Central memory CD8-positive, alpha-beta T cell (primary cell): ENCODE measurements around the gene SLIT1.
A peak's percentile ranks its signal among the peaks of the same experiment; 100 is the strongest.

Source experiments
- ATAC-seq: fragments of 150-1000 bp; cut with Tn5 transposase; replicated peaks from 2 replicates; pipeline ENCODE4 v1.10.0; 2022; ENCODE audit warnings: mild to moderate bottlenecking, moderate FRiP score, moderate number of reproducible peaks; ENCODE audit not compliant: poor library complexity, severe bottlenecking; ENCODE audit errors: extremely low read depth
- DNase-seq, 2 donors: peaks; one replicate each; pipeline ENCODE4 v3.0.0; 2021; ENCODE audit warnings: low spot score in 2 of 2
- H3K27ac Mint-ChIP-seq: one replicate; pipeline ENCODE4 v1.8.0; 2022; ENCODE audit warnings: low read depth, mild to moderate bottlenecking, moderate library complexity, mixed read lengths
- H3K27me3 Mint-ChIP-seq: one replicate; pipeline ENCODE4 v1.8.0; 2022; ENCODE audit warnings: mixed read lengths
- H3K36me3 Mint-ChIP-seq: one replicate; pipeline ENCODE4 v1.8.0; 2022; ENCODE audit warnings: mild to moderate bottlenecking, moderate library complexity, mixed read lengths; ENCODE audit not compliant: insufficient read depth
- H3K4me1 Mint-ChIP-seq: one replicate; pipeline ENCODE4 v1.8.0; 2022; ENCODE audit warnings: mixed read lengths
- H3K4me3 Mint-ChIP-seq: one replicate; pipeline ENCODE4 v1.8.0; 2022; ENCODE audit warnings: mild to moderate bottlenecking, moderate library complexity, mixed read lengths
- H3K9me3 Mint-ChIP-seq: one replicate; pipeline ENCODE4 v1.8.0; 2022; ENCODE audit warnings: mixed read lengths

Gene SLIT1

DNA sequence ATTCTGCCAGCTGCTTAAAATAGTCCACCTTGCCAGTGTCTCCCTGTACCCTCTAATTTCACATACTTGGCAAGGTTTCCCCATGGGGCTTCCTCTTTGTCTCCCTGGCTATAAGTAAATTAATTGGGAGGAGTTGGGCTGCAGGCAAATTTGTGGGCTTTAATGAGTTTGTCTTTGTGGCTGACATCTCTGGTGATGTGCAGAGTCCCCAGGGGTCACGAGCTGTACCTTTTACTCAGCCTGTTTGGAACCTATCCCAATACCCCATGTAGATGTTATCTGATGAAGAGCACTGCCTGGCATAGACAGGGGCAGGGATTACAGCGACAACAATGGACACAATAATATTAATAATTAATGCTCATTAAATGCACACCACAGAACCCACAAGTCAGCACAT lies 132.5 kb downstream of the SLIT1 start:
- peaks cover 5% of the 10 kb centered on the region for H3K9me3 Mint-ChIP-seq
- peaks cover 1% of the 10 kb centered on the region for H3K36me3 Mint-ChIP-seq
- no peak overlapping the region for H3K27ac Mint-ChIP-seq
- DNase-seq: no peak
- no peak for ATAC-seq
- H3K27me3 Mint-ChIP-seq: no peaks in the 10 kb centered on the region
- H3K4me3 Mint-ChIP-seq: no peak overlapping the region
- H3K4me1 Mint-ChIP-seq: peaks cover 9% of the 10 kb centered on the region

GRCh38 chr10:97050956-97051496 lies 134.7 kb downstream of the SLIT1 start:
- peaks cover 9% of the 10 kb centered on the region for H3K4me1 Mint-ChIP-seq
- ATAC-seq: no peak
- peaks cover 5% of the 10 kb centered on the region for H3K9me3 Mint-ChIP-seq
- H3K4me3 Mint-ChIP-seq: no peak overlapping the region
- H3K36me3 Mint-ChIP-seq: peaks cover 1% of the 10 kb centered on the region
- no peaks in the 10 kb centered on the region for H3K27me3 Mint-ChIP-seq
- no peak for DNase-seq
- no peak overlapping the region for H3K27ac Mint-ChIP-seq

DNA sequence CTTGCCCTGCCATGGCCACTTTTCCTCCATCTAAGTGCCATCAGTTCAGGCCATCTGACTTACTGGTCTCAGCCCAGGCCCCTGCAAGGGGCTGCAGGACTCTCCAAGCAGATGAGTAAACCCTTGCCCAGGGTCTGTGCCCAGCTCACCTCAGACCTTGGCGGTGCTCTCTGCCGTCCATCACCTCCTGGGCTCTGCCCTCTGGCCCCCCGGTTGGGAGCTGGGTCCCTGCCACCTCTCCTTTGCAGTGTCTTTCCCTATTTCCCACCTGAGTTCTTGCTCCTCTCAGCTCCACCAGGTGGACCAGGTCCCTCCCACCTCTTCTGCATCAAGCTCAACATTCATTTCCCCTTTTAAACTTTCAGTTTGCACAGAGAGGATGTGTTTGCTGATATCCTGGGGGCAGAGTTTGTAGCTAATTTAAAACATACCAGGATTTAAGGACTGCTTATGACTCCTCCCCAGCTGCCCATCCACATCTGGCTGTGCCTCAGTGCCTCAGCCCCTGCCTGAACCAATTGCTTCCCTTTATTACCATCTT lies 135.5 kb downstream of the SLIT1 start:
- H3K27me3 Mint-ChIP-seq: no peaks in the 10 kb centered on the region
- peaks cover 1% of the 10 kb centered on the region for H3K36me3 Mint-ChIP-seq
- peaks cover 5% of the 10 kb centered on the region for H3K9me3 Mint-ChIP-seq
- H3K27ac Mint-ChIP-seq: no peak overlapping the region
- ATAC-seq (no peak), DNase-seq (no peak)
- H3K4me3 Mint-ChIP-seq: no peak overlapping the region
- peaks cover 9% of the 10 kb centered on the region for H3K4me1 Mint-ChIP-seq

- Mint-ChIP-seq H3K4me1 (peaks cover 9% of the 10 kb centered on the region), H3K4me3 (no peak overlapping the region), H3K27me3 (no peaks in the 10 kb centered on the region), H3K27ac (no peak overlapping the region), H3K36me3 (peaks cover 1% of the 10 kb centered on the region), H3K9me3 (peaks cover 5% of the 10 kb centered on the region)
- ATAC-seq: no peak
- DNase-seq: no peak
These were observed 136.1 kb downstream of the SLIT1 start for GRCh38 chr10:97049670-97050069.

DNA sequence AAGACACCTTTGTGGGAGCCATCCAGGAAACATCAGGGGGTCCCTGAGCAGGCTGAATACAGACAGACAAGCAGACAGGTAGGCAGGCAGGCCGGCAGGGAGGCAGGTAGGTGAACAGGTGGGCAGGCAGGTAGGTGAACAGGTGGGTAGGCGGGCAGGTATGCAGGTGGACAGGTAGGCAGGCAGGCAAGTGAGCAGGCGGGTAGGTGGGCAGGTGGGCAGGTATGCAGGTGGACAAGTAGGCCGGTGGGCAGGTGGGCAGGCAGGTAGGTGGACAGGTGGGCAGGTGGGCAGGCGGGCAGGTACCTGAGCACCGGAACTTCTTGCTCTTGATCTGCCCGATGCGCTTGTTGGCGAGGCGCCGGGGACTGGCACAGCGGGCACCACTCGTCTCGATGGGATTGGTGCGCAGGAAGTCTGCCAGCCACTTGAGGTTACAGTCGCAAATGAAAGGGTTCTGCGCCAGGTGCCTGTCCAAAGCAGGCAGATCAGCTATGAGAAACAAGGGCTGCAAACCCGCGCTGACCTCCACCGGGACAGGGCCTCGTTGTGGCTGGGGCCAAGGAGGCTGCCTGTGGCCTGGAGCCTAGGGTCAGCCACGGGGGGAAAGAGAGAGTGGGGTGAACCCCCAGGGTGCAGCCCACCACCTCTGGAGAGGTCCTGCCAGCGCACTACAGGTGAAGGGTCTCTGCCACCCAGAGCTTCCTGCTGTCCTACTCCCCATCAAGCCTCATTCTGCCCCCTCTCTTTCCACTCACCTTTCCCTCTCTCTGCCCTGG lies 136.9 kb downstream of the SLIT1 start:
- Mint-ChIP-seq H3K4me3 (no peak overlapping the region), H3K27ac (no peak overlapping the region), H3K36me3 (peaks cover 1% of the 10 kb centered on the region), H3K27me3 (no peaks in the 10 kb centered on the region), H3K4me1 (peaks cover 9% of the 10 kb centered on the region), H3K9me3 (peaks cover 5% of the 10 kb centered on the region)
- no peak for ATAC-seq
- DNase-seq: no peak

DNA sequence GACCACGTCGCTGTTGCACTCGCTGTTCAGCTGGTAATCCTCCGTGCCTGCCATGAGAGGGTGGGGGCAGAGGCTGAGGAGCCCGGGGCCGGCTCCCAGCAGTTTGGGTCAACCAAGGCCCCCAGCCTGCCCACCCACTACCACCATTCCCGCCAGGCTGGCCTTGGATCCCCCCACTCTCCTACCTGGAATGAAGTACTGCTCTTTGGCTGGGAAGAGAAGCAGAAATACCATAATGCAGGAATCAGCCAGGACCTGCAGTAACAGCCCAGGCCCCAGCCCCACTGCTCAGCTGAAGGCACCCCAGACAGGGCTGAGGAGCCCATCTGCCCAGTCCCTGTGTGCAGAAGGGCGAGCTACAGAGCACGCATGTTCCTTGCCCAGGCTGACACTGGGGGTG lies 138.0 kb downstream of the SLIT1 start:
- Mint-ChIP-seq H3K27ac (no peak overlapping the region), H3K9me3 (peaks cover 5% of the 10 kb centered on the region), H3K4me3 (no peak overlapping the region), H3K36me3 (no peaks in the 10 kb centered on the region), H3K4me1 (peaks cover 9% of the 10 kb centered on the region), H3K27me3 (no peaks in the 10 kb centered on the region)
- DNase-seq (no peak), ATAC-seq (no peak)

GRCh38 chr10:97047083-97047736 lies 138.5 kb downstream of the SLIT1 start:
- Mint-ChIP-seq H3K27ac (no peak overlapping the region), H3K36me3 (no peaks in the 10 kb centered on the region), H3K4me1 (peaks cover 9% of the 10 kb centered on the region), H3K27me3 (no peaks in the 10 kb centered on the region), H3K9me3 (peaks cover 5% of the 10 kb centered on the region), H3K4me3 (no peak overlapping the region)
- ATAC-seq (no peak), DNase-seq (no peak)

DNA sequence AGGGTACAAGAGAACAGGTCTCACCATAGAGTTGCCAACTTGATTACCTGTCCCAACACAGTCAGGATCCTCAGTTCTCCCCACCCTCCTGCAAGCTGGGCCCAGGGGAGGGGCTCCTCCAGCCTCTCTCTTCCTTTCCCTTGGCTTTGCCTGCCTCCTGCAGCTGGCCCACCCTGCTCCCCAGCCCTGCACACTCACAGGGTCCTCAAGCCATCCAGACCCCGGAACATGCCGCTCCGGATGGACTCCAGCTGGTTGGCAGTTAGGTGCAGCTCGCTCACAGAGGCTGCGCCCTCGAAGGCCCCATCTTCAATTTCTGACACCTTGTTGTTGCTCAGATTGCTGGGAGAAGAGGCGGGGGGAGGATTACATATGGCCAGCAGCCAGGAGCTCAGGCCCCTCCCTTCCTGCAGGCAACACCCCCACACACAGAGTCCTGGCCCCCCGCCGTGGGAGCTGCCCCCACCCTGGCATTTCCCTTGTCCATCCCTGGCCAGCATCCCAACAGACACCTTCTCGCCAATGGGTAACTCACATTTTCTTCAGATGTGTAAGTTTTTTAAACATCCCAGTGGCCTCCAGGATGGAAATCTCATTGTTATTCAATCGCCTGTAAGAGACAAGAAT lies 139.2 kb downstream of the SLIT1 start:
- ATAC-seq (no peak), DNase-seq (no peak)
- no peak overlapping the region for H3K27ac Mint-ChIP-seq
- peaks cover 9% of the 10 kb centered on the region for H3K4me1 Mint-ChIP-seq
- H3K4me3 Mint-ChIP-seq: no peak overlapping the region
- no peaks in the 10 kb centered on the region for H3K36me3 Mint-ChIP-seq
- peaks cover 5% of the 10 kb centered on the region for H3K9me3 Mint-ChIP-seq
- H3K27me3 Mint-ChIP-seq: no peaks in the 10 kb centered on the region

DNA sequence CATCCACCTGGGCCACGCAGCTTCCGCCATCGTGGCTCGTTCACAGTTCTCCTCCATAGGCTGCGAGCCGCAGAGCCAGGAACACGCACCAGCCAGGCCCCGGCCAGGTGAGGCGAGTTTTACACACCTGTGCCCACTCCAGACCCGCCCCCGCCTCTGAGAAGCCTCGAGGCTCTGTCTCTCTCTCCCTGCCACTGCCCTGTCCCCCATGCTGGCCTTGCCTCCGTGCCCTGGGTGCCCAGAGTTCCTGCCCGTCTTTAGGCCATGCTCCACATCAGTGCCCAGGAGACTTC lies 142.2 kb downstream of the SLIT1 start:
- DNase-seq (no peak), ATAC-seq (no peak)
- H3K36me3 Mint-ChIP-seq: no peaks in the 10 kb centered on the region
- no peak overlapping the region for H3K4me3 Mint-ChIP-seq
- no peaks in the 10 kb centered on the region for H3K27me3 Mint-ChIP-seq
- H3K9me3 Mint-ChIP-seq: no peaks in the 10 kb centered on the region
- H3K4me1 Mint-ChIP-seq: no peaks in the 10 kb centered on the region
- H3K27ac Mint-ChIP-seq: no peak overlapping the region

DNA sequence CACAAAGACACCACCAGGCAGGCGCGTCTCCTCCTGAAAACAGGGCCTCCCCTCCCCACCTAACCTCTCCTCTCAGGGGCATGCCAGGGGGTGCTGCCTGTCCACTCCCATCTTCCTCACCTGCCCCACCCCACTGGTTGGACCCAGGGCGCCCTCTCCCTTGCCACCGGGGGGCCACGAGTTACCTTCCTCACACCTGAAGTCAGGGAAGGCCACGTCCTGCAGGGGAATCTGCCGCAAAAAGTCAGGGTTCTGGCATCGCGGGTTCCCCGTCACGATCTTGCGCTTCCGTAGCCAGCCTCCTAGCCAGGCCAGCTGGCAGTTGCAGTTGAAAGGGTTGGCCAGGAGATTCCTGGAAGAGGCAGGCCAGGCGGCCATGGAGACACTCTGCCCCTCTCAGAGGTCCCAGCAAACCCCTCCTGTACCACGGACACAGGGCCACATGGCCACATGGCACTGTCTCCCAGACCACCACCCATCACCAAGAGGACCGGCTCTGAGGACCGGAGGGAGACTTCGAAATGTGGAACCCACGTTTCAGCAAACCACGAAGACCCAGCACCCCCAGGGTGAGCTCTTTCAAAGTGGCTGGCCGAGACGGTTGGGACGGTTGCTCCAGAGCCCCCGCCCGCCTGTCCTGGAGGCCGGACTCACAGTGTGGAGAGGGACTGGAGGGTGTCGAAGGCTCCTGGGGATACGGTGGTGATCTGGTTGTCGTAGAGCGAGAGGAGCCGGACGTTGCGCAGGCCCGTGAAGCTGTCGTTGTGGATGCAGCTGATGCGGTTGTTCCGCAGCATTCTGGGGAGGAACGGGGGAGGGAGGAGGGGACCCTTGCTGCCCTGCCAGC lies 142.8 kb downstream of the SLIT1 start:
- DNase-seq (no peak), ATAC-seq (no peak)
- Mint-ChIP-seq H3K4me3 (no peak overlapping the region), H3K4me1 (no peaks in the 10 kb centered on the region), H3K9me3 (no peaks in the 10 kb centered on the region), H3K27ac (no peak overlapping the region), H3K27me3 (no peaks in the 10 kb centered on the region), H3K36me3 (no peaks in the 10 kb centered on the region)

- DNase-seq (no peak), ATAC-seq (no peak)
- Mint-ChIP-seq H3K4me3 (no peak overlapping the region), H3K9me3 (no peaks in the 10 kb centered on the region), H3K4me1 (peaks cover 6% of the 10 kb centered on the region), H3K36me3 (no peaks in the 10 kb centered on the region), H3K27ac (peak overlapping the region; percentile 78), H3K27me3 (no peaks in the 10 kb centered on the region)
These were observed 143.7 kb downstream of the SLIT1 start for GRCh38 chr10:97042081-97042480.

DNA sequence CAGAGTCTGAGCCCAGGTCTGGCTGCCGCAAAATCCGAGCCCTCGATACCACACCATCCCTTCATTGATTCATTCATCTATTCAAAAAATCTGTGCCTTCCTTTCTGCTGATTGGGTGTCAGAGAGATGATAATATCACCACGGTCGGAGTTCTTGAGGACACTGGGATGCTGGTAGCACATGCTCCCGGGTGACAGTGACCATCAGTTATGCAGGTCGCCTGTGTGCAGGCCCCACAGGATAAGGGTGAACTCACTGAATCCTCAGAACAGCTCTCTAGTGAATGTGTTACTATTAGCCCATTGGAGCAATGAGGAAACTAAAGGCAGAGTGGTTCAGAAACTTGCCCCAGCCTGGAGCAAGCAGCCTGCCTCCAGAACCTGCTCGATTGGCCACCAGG lies 145.1 kb downstream of the SLIT1 start:
- ATAC-seq: no peak
- no peak overlapping the region for H3K27ac Mint-ChIP-seq
- no peak overlapping the region for H3K4me3 Mint-ChIP-seq
- H3K4me1 Mint-ChIP-seq: peaks cover 11% of the 10 kb centered on the region
- H3K36me3 Mint-ChIP-seq: no peaks in the 10 kb centered on the region
- no peak for DNase-seq
- H3K27me3 Mint-ChIP-seq: peaks cover 8% of the 10 kb centered on the region
- H3K9me3 Mint-ChIP-seq: no peaks in the 10 kb centered on the region
